Left kidney (tissue), 2 donors: ENCODE data around the gene USP12. TPM values are rescaled to one million over a fixed set of nuclear protein-coding genes. Genes with fewer than 3 reads are reported as not detected.
"Not testable (repeated sequence)": the region's sequence is repeated elsewhere in the genome, so short reads cannot be mapped to it uniquely, and the experiment has no call there.

Source experiments
- DNase-seq: peaks from one replicate; pipeline ENCODE4 v3.0.0-alpha.2; 2013
- polyA plus RNA-seq: library from polyadenylated mRNA; unstranded; fragments of 120-200 nt; gene quantifications from one replicate; pipeline ENCODE4 v1.2.1, GENCODE V29; 2013; ENCODE audit not compliant: insufficient read length

Gene USP12
- polyA plus RNA-seq, 1 donor: 41.6 TPM

- not testable (repeated sequence) for DNase-seq
Observed at GRCh38 chr13:27123445-27123844, 48.2 kb downstream of the USP12 start.

- DNase-seq: no peak
Observed at GRCh38 chr13:27122036-27122435, 49.6 kb downstream of the USP12 start.

- no peak for DNase-seq
Observed at GRCh38 chr13:27120811-27121210, 50.8 kb downstream of the USP12 start.

GRCh38 chr13:27120011-27120410, 51.6 kb downstream of the USP12 start:
- DNase-seq: no peak

GRCh38 chr13:27118428-27119054, 53.1 kb downstream of the USP12 start:
- no peak for DNase-seq

GRCh38 chr13:27117952-27118351, 53.7 kb downstream of the USP12 start:
- DNase-seq: no peak

- DNase-seq: no peak
Observed at GRCh38 chr13:27117158-27117557, 54.5 kb downstream of the USP12 start.

- no peak for DNase-seq
Observed at GRCh38 chr13:27113436-27113835, 58.2 kb downstream of the USP12 start.

GRCh38 chr13:27112006-27112405, 59.6 kb downstream of the USP12 start:
- no peak for DNase-seq

- no peak for DNase-seq
Observed at GRCh38 chr13:27110056-27110746, 61.4 kb downstream of the USP12 start.

GRCh38 chr13:27106144-27106543, 65.5 kb downstream of the USP12 start:
- DNase-seq: no peak

- DNase-seq: no peak
Observed at GRCh38 chr13:27104606-27105005, 67.0 kb downstream of the USP12 start.

GRCh38 chr13:27101847-27102246, 69.8 kb downstream of the USP12 start:
- no peak for DNase-seq

GRCh38 chr13:27101289-27101688, 70.3 kb downstream of the USP12 start:
- DNase-seq: no peak

GRCh38 chr13:27097691-27098090, 73.9 kb downstream of the USP12 start:
- no peak for DNase-seq

GRCh38 chr13:27091451-27091850, 80.2 kb downstream of the USP12 start:
- DNase-seq: no peak

- DNase-seq: no peak
Observed at GRCh38 chr13:27088619-27089018, 83.0 kb downstream of the USP12 start.

GRCh38 chr13:27086599-27087265, 84.9 kb downstream of the USP12 start:
- no peak for DNase-seq

GRCh38 chr13:27083183-27083582, 88.4 kb downstream of the USP12 start:
- DNase-seq: no peak

GRCh38 chr13:27081893-27082679, 89.5 kb downstream of the USP12 start:
- DNase-seq: no peak

- DNase-seq: no peak
Observed at GRCh38 chr13:27080018-27080948, 91.3 kb downstream of the USP12 start.
